ENCODE results near the gene ENPP6.
"Not testable (repeated sequence)": the region's sequence is repeated elsewhere in the genome, so short reads cannot be mapped to it uniquely, and the experiment has no call there.

Gene ENPP6

GRCh38 chr4:184061582-184061981 lies 156.1 kb downstream of the ENPP6 start:
- no peaks in the 10 kb centered on the region for H3K36me3 ChIP-seq
- H3K9me3 ChIP-seq = no peaks in the 10 kb centered on the region
- H3K4me1 ChIP-seq (ENCODE audit: control insufficient read depth in 1 of 2, insufficient read depth in 1 of 2, low read depth in 1 of 2, low read length in 1 of 2) = no peaks in the 10 kb centered on the region
- peaks cover under 1% of the 10 kb centered on the region for H3K27me3 ChIP-seq
- no peak for TF ChIP-seq CTCF (IDR thresholded peaks at IDR 0.05)
- H3K4me3 ChIP-seq (ENCODE audit: low read depth in 1 of 2, low read length in 1 of 2) = no peak overlapping the region
- no peak overlapping the region for H3K27ac ChIP-seq

DNA sequence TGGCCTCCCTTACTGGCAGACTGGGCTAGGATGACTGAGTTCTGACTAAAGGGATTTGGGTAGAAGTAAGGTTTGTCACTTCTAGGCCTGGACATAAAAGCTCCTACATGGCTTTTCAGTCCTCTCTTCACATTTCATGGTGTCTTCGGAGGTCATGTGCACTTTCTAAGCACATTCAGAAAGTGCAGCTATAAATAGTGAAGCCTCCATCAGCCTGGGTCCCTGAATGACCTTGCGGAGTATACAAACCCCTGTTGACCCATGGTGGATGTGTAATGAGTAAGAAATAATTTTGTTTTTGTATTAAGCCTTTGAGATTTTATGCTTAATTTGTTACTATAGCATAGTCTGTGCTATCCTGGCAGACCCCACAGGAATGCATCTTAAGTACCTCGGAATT lies 158.6 kb downstream of the ENPP6 start:
- Histone ChIP-seq H3K36me3 (no peaks in the 10 kb centered on the region), H3K4me3 (ENCODE audit: low read depth in 1 of 2, low read length in 1 of 2) (no peak overlapping the region), H3K27ac (no peak overlapping the region), H3K4me1 (ENCODE audit: control insufficient read depth in 1 of 2, insufficient read depth in 1 of 2, low read depth in 1 of 2, low read length in 1 of 2) (no peaks in the 10 kb centered on the region), H3K9me3 (no peaks in the 10 kb centered on the region), H3K27me3 (no peaks in the 10 kb centered on the region)
- TF ChIP-seq CTCF (IDR thresholded peaks at IDR 0.05) = no peak

DNA sequence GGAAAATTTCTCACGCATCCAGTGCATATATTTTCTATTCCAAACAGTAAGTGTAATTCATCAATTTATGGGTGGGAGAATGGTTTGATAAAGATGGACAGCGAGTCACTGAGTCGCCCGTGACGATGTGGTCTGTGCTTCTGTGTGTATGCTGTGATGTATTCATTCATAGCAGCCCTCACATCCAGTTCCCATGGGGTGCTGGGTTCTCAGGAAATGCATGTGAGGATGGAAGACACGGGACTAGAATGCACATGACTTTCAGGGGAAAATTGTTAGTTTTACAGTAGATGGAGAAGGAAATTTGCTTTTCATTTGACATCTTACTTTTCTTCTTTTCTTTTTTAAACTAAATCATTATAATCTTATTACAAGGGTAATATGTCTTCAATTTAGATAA lies 159.6 kb downstream of the ENPP6 start:
- no peak overlapping the region for H3K4me3 ChIP-seq (ENCODE audit: low read depth in 1 of 2, low read length in 1 of 2)
- H3K27ac ChIP-seq = no peak overlapping the region
- H3K4me1 ChIP-seq (ENCODE audit: control insufficient read depth in 1 of 2, insufficient read depth in 1 of 2, low read depth in 1 of 2, low read length in 1 of 2) = no peaks in the 10 kb centered on the region
- H3K27me3 ChIP-seq = no peaks in the 10 kb centered on the region
- TF ChIP-seq CTCF (IDR thresholded peaks at IDR 0.05) = no peak
- no peaks in the 10 kb centered on the region for H3K36me3 ChIP-seq
- H3K9me3 ChIP-seq = no peaks in the 10 kb centered on the region

GRCh38 chr4:184056877-184057276 lies 160.8 kb downstream of the ENPP6 start:
- H3K9me3 ChIP-seq = no peaks in the 10 kb centered on the region
- H3K27ac ChIP-seq = no peak overlapping the region
- H3K36me3 ChIP-seq = no peaks in the 10 kb centered on the region
- H3K4me3 ChIP-seq (ENCODE audit: low read depth in 1 of 2, low read length in 1 of 2) = no peak overlapping the region
- H3K27me3 ChIP-seq = no peaks in the 10 kb centered on the region
- no peaks in the 10 kb centered on the region for H3K4me1 ChIP-seq (ENCODE audit: control insufficient read depth in 1 of 2, insufficient read depth in 1 of 2, low read depth in 1 of 2, low read length in 1 of 2)
- TF ChIP-seq CTCF (IDR thresholded peaks at IDR 0.05) = no peak

- Histone ChIP-seq H3K4me1 (ENCODE audit: control insufficient read depth in 1 of 2, insufficient read depth in 1 of 2, low read depth in 1 of 2, low read length in 1 of 2) (no peaks in the 10 kb centered on the region), H3K27me3 (no peaks in the 10 kb centered on the region), H3K36me3 (no peaks in the 10 kb centered on the region), H3K4me3 (ENCODE audit: low read depth in 1 of 2, low read length in 1 of 2) (no peak overlapping the region), H3K9me3 (no peaks in the 10 kb centered on the region), H3K27ac (no peak overlapping the region)
- TF ChIP-seq CTCF (IDR thresholded peaks at IDR 0.05) = no peak
Measured at GRCh38 chr4:184053434-184053833, 164.2 kb downstream of the ENPP6 start.

GRCh38 chr4:184052616-184053015 lies 165.1 kb downstream of the ENPP6 start:
- H3K27me3 ChIP-seq = no peaks in the 10 kb centered on the region
- H3K4me3 ChIP-seq (ENCODE audit: low read depth in 1 of 2, low read length in 1 of 2) = no peak overlapping the region
- TF ChIP-seq CTCF (IDR thresholded peaks at IDR 0.05) = no peak
- H3K9me3 ChIP-seq = no peaks in the 10 kb centered on the region
- no peak overlapping the region for H3K27ac ChIP-seq
- H3K4me1 ChIP-seq (ENCODE audit: control insufficient read depth in 1 of 2, insufficient read depth in 1 of 2, low read depth in 1 of 2, low read length in 1 of 2) = no peaks in the 10 kb centered on the region
- H3K36me3 ChIP-seq = no peaks in the 10 kb centered on the region

DNA sequence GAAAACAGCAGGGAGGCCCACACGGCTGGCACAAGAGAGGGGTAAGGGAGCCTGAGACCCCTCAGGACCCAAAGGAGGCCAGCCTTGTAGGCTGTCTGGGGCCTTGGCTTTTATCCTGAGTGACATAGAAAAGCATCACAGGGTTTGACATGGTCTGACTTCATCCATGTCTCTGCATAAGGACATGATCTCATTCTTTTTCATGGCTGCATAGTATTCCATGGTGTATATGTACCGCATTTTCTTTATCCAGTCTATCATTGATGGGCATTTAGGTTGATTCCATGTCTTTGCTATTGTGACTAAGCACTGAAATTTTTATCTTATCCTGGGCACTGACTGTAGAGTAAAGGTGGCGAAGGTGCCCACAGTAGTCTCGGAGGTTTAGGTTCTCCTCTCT lies 166.4 kb downstream of the ENPP6 start:
- H3K27ac ChIP-seq; H3K4me1 ChIP-seq (ENCODE audit: control insufficient read depth in 1 of 2, insufficient read depth in 1 of 2, low read depth in 1 of 2, low read length in 1 of 2); H3K36me3 ChIP-seq; H3K9me3 ChIP-seq; H3K27me3 ChIP-seq; H3K4me3 ChIP-seq (ENCODE audit: low read depth in 1 of 2, low read length in 1 of 2): not testable (repeated sequence)

All from neutrophil (primary cell).